CD4-positive, alpha-beta memory T cell (primary cell): ENCODE measurements around the gene UBR2. TPM values are rescaled to one million over a fixed set of nuclear protein-coding genes. Genes with fewer than 3 reads are reported as not detected.

Source experiments
- CTCF ChIA-PET: fragments of 350-600 bp; sonication (Branson Sonifier 250); formaldehyde crosslinking; loops from one replicate; lab custom pipeline; 2021; ENCODE audit warnings: inconsistent platforms; ENCODE audit not compliant: partially characterized antibody; lab: Charles Lee
- POLR2A ChIA-PET: fragments of 350-600 bp; sonication (Branson Sonifier 250); formaldehyde crosslinking; loops from one replicate; lab custom pipeline; 2021; ENCODE audit not compliant: partially characterized antibody; lab: Charles Lee
- DNase-seq, 5 donors: peaks; one replicate each; pipeline versions ENCODE4 v3.0.0 to v3.0.0-alpha.2; 2020 to 2022; ENCODE audit warnings: mixed read lengths in 1 of 5
- H3K27ac ChIP-seq: one replicate; pipeline ENCODE4 v1.7.0; 2013; ENCODE audit warnings: low read depth, low read length
- H3K27me3 ChIP-seq: 2 replicates; pipeline ENCODE4 v1.7.0; 2013; ENCODE audit warnings: mild to moderate bottlenecking, low read length, moderate library complexity; ENCODE audit not compliant: insufficient read depth
- H3K36me3 ChIP-seq: 2 replicates; pipeline ENCODE4 v1.7.0; 2013; ENCODE audit warnings: mild to moderate bottlenecking, low read length, moderate library complexity; ENCODE audit not compliant: insufficient read depth
- H3K4me1 ChIP-seq: 2 replicates; pipeline ENCODE4 v1.7.0; 2013; ENCODE audit warnings: mild to moderate bottlenecking, low read length, moderate library complexity; ENCODE audit not compliant: insufficient read depth
- H3K4me3 ChIP-seq, 2 donors: one replicate each; pipeline ENCODE4 v1.7.0; 2013; ENCODE audit warnings: low read length in 2 of 2, mild to moderate bottlenecking in 1 of 2
- H3K9me3 ChIP-seq, 2 donors: one replicate each; pipeline ENCODE4 v1.7.0; 2013; ENCODE audit warnings: low read length in 2 of 2, control low read depth in 1 of 2; ENCODE audit not compliant: control insufficient read depth in 1 of 2
- H3K27ac Mint-ChIP-seq, 7 donors: one replicate each; pipeline ENCODE4 v1.8.0; 2020 to 2021; ENCODE audit warnings: mixed read lengths in 7 of 7, mild to moderate bottlenecking in 6 of 7, inconsistent platforms in 3 of 7, moderate library complexity in 3 of 7
- H3K27me3 Mint-ChIP-seq, 2 donors: one replicate each; pipeline ENCODE4 v1.8.0; 2020 to 2021; ENCODE audit warnings: mixed read lengths in 2 of 2
- H3K36me3 Mint-ChIP-seq, 2 donors: one replicate each; pipeline ENCODE4 v1.8.0; 2020 to 2021; ENCODE audit warnings: mixed read lengths in 2 of 2, inconsistent platforms in 1 of 2, mild to moderate bottlenecking in 1 of 2
- H3K4me1 Mint-ChIP-seq, 4 donors: one replicate each; pipeline ENCODE4 v1.8.0; 2020 to 2021; ENCODE audit warnings: mixed read lengths in 4 of 4, mild to moderate bottlenecking in 1 of 4
- H3K4me3 Mint-ChIP-seq, 8 donors: one replicate each; pipeline ENCODE4 v1.8.0; 2020 to 2021; ENCODE audit warnings: mixed read lengths in 8 of 8, mild to moderate bottlenecking in 7 of 8, moderate library complexity in 6 of 8, inconsistent platforms in 3 of 8
- H3K9me3 Mint-ChIP-seq, 8 donors: one replicate each; pipeline ENCODE4 v1.8.0; 2020 to 2021; ENCODE audit warnings: mixed read lengths in 8 of 8, mild to moderate bottlenecking in 5 of 8, inconsistent platforms in 3 of 8, moderate library complexity in 1 of 8
- intact Hi-C: fragments of 100-400 bp; cut with micrococcal nuclease; formaldehyde crosslinking; loops from one replicate; pipeline ENCODE4 v1.15.1; 2023
- polyA plus RNA-seq, 2 donors: library from polyadenylated mRNA; unstranded; fragments of 300-500 nt; fragmentation: Illumina TruSeq; gene quantifications; one replicate each; pipeline ENCODE4 v1.2.3, GENCODE V29; 2021
- total RNA-seq, 2 experiments: library from RNA; stranded (reverse); gene quantifications; one replicate each; pipeline ENCODE4 v1.2.3, GENCODE V29; 2021

The UBR2 gene
- total and polyA plus RNA-seq, 4 experiments from 2014 or later, result 4.9 to 55.7 (median 34.1) TPM

- H3K36me3 ChIP-seq, result no peaks in the 10 kb centered on the region
- Mint-ChIP-seq H3K9me3 (peaks cover 0 to 7% (median 3%) of the 10 kb centered on the region in 8 donors), H3K27me3 (no peaks in the 10 kb centered on the region), H3K36me3 (no peaks in the 10 kb centered on the region), H3K27ac (peak overlapping the region in 1 of 7 donors; percentile 19), H3K4me3 (no peak overlapping the region), H3K4me1 (peaks cover 0 to 2% (median 0%) of the 10 kb centered on the region in 4 donors)
- POLR2A ChIA-PET, result no interaction called here
- DNase-seq, result no peak
- no peak overlapping the region for H3K4me3 ChIP-seq
- intact Hi-C loops, result no loop called here
- no peaks in the 10 kb centered on the region for H3K9me3 ChIP-seq
- CTCF ChIA-PET, result no interaction called here
- H3K27me3 ChIP-seq, result no peaks in the 10 kb centered on the region
- H3K27ac ChIP-seq, result no peak overlapping the region
- no peaks in the 10 kb centered on the region for H3K4me1 ChIP-seq
Observed at GRCh38 chr6:42710316-42710715, 146.5 kb downstream of the UBR2 start.

GRCh38 chr6:42711930-42712329 is 148.1 kb downstream of the UBR2 start:
- no peak for DNase-seq
- no peaks in the 10 kb centered on the region for H3K27me3 Mint-ChIP-seq
- H3K36me3 Mint-ChIP-seq, result no peaks in the 10 kb centered on the region
- Histone ChIP-seq H3K27ac (no peak overlapping the region), H3K4me3 (no peak overlapping the region), H3K27me3 (no peaks in the 10 kb centered on the region), H3K9me3 (no peaks in the 10 kb centered on the region), H3K4me1 (no peaks in the 10 kb centered on the region), H3K36me3 (no peaks in the 10 kb centered on the region)
- peaks cover 0 to 2% (median 0%) of the 10 kb centered on the region in 4 donors for H3K4me1 Mint-ChIP-seq
- no peak overlapping the region for H3K4me3 Mint-ChIP-seq
- peaks cover 0 to 7% (median 3%) of the 10 kb centered on the region in 8 donors for H3K9me3 Mint-ChIP-seq
- intact Hi-C loops, result no loop called here
- ChIA-PET POLR2A (no interaction called here), CTCF (no interaction called here)
- no peak overlapping the region for H3K27ac Mint-ChIP-seq

GRCh38 chr6:42714098-42714761 is 150.4 kb downstream of the UBR2 start:
- peak overlapping the region in 1 of 7 donors; percentile 29 for H3K27ac Mint-ChIP-seq
- POLR2A ChIA-PET, result no interaction called here

GRCh38 chr6:42715871-42716270 is 152.0 kb downstream of the UBR2 start:
- no peak overlapping the region for H3K27ac ChIP-seq
- H3K4me3 ChIP-seq, result no peak overlapping the region
- ChIA-PET CTCF (interaction anchor here (0.6 to 2.8 kb wide), 4 partner anchors 9 to 115 kb away, joined by 3 to 12 read pairs (median 4); no protein-coding TSS in a partner anchor), POLR2A (no interaction called here)
- Mint-ChIP-seq H3K27me3 (no peaks in the 10 kb centered on the region), H3K4me1 (peaks cover 0 to 2% (median 0%) of the 10 kb centered on the region in 4 donors), H3K27ac (no peak overlapping the region), H3K36me3 (no peaks in the 10 kb centered on the region), H3K9me3 (peaks cover 0 to 7% (median 3%) of the 10 kb centered on the region in 8 donors), H3K4me3 (no peak overlapping the region)
- intact Hi-C loops, result no loop called here
- no peaks in the 10 kb centered on the region for H3K4me1 ChIP-seq
- H3K27me3 ChIP-seq, result no peaks in the 10 kb centered on the region
- no peak for DNase-seq
- H3K36me3 ChIP-seq, result no peaks in the 10 kb centered on the region
- no peaks in the 10 kb centered on the region for H3K9me3 ChIP-seq

More at GRCh38 chr6:42714098-42714761, 150.4 kb downstream of the UBR2 start:
- Histone ChIP-seq H3K4me1 (no peaks in the 10 kb centered on the region), H3K36me3 (no peaks in the 10 kb centered on the region), H3K4me3 (no peak overlapping the region), H3K27ac (no peak overlapping the region), H3K27me3 (no peaks in the 10 kb centered on the region), H3K9me3 (no peaks in the 10 kb centered on the region)
- H3K36me3 Mint-ChIP-seq, result no peaks in the 10 kb centered on the region
- CTCF ChIA-PET, result interaction anchor here (2.8 kb wide), 1 partner anchor 12 kb away, joined by 12 read pairs; no protein-coding TSS in a partner anchor
- DNase-seq, result no peak
- no peaks in the 10 kb centered on the region for H3K27me3 Mint-ChIP-seq
- peaks cover 0 to 7% (median 3%) of the 10 kb centered on the region in 8 donors for H3K9me3 Mint-ChIP-seq
- H3K4me1 Mint-ChIP-seq, result peaks cover 0 to 2% (median 0%) of the 10 kb centered on the region in 4 donors
- H3K4me3 Mint-ChIP-seq, result no peak overlapping the region
- intact Hi-C loops, result no loop called here

- H3K27ac Mint-ChIP-seq, result no peak overlapping the region
- intact Hi-C loops, result no loop called here
- Histone ChIP-seq H3K4me1 (no peaks in the 10 kb centered on the region), H3K27me3 (no peaks in the 10 kb centered on the region), H3K36me3 (no peaks in the 10 kb centered on the region), H3K4me3 (no peak overlapping the region), H3K27ac (no peak overlapping the region), H3K9me3 (no peaks in the 10 kb centered on the region)
- ChIA-PET POLR2A (no interaction called here), CTCF (interaction anchor here (1.6 kb wide), 1 partner anchor 26 kb away, joined by 3 read pairs; no protein-coding TSS in a partner anchor)
- H3K27me3 Mint-ChIP-seq, result no peaks in the 10 kb centered on the region
- no peaks in the 10 kb centered on the region for H3K9me3 Mint-ChIP-seq
- H3K4me1 Mint-ChIP-seq, result peaks cover under 1 to 1% (median under 1%) of the 10 kb centered on the region in 4 donors
- no peaks in the 10 kb centered on the region for H3K36me3 Mint-ChIP-seq
- no peak overlapping the region for H3K4me3 Mint-ChIP-seq
- no peak for DNase-seq
Observed at GRCh38 chr6:42720739-42721138, 156.9 kb downstream of the UBR2 start.

GRCh38 chr6:42722497-42722896 is 158.7 kb downstream of the UBR2 start, which contains the start of gene PRPH2:
Gene PRPH2 (minus strand): TSS chr6:42722597. CDS start chr6:42722334, 263 bp downstream.
- H3K4me1 ChIP-seq, result peaks cover 16% of the 10 kb centered on the region
- intact Hi-C loops, result no loop called here
- no peaks in the 10 kb centered on the region for H3K9me3 Mint-ChIP-seq
- H3K4me3 Mint-ChIP-seq, result no peak within 1 kb of the TSS
- no peaks in the 10 kb centered on the region for H3K36me3 ChIP-seq
- POLR2A ChIA-PET, result no interaction called here
- no peaks in the 10 kb centered on the region for H3K27me3 Mint-ChIP-seq
- no peaks in the 10 kb centered on the region for H3K27me3 ChIP-seq
- CTCF ChIA-PET, result interaction anchor here (0.9 kb wide), 1 partner anchor 18 kb away, joined by 3 read pairs; no protein-coding TSS in a partner anchor
- no peaks in the 10 kb centered on the region for H3K9me3 ChIP-seq
- H3K4me3 ChIP-seq, result no peak within 1 kb of the TSS
- no peak within 1 kb of the TSS for H3K27ac ChIP-seq
- H3K27ac Mint-ChIP-seq, result peak within 1 kb of the TSS in 1 of 7 donors; percentile 17
- H3K4me1 Mint-ChIP-seq, result peaks cover 11 to 19% (median 16%) of the 10 kb centered on the region in 4 donors
- no peak for DNase-seq
- no peaks in the 10 kb centered on the region for H3K36me3 Mint-ChIP-seq

GRCh38 chr6:42724825-42725224 is 161.0 kb downstream of the UBR2 start:
- Histone ChIP-seq H3K4me3 (no peak overlapping the region), H3K27ac (no peak overlapping the region), H3K27me3 (no peaks in the 10 kb centered on the region), H3K4me1 (peaks cover 16% of the 10 kb centered on the region), H3K9me3 (no peaks in the 10 kb centered on the region), H3K36me3 (no peaks in the 10 kb centered on the region)
- CTCF ChIA-PET, result interaction anchor here (2.1 to 6.9 kb wide), 3 partner anchors 9 to 152 kb away, joined by 12 to 96 read pairs (median 19); no protein-coding TSS in a partner anchor
- H3K36me3 Mint-ChIP-seq, result no peaks in the 10 kb centered on the region
- peaks cover 11 to 24% (median 18%) of the 10 kb centered on the region in 4 donors for H3K4me1 Mint-ChIP-seq
- intact Hi-C loops, result loop anchor here (5.0 kb wide), 1 partner anchor 33 kb away; no protein-coding TSS in a partner anchor
- POLR2A ChIA-PET, result interaction anchor here (1.9 to 6.3 kb wide), 4 partner anchors 21 to 176 kb away, joined by 4 to 169 read pairs (median 78); partner anchors contain the start of genes BICRAL and TBCC
- no peak for DNase-seq
- H3K27ac Mint-ChIP-seq, result no peak overlapping the region
- H3K4me3 Mint-ChIP-seq, result no peak overlapping the region
- H3K9me3 Mint-ChIP-seq, result no peaks in the 10 kb centered on the region
- H3K27me3 Mint-ChIP-seq, result no peaks in the 10 kb centered on the region
